Gastrocnemius medialis (tissue), 4 donors: Measurements from ENCODE around the gene CYP2D6.

Source experiments
- CTCF ChIP-seq, 5 experiments: fragments of 450-650 bp in 3 of 5; fragments of 200-600 bp in 2 of 5; sonication (generic) in 2 of 5; IDR thresholded peaks in 4 of 5; conservative IDR thresholded peaks in 1 of 5; 1 replicate in 4 of 5; 2 replicates in 1 of 5; pipeline ENCODE4 v1.5.1; 2016 to 2019; ENCODE audit warnings: antibody characterized with exemption in 5 of 5, mild to moderate bottlenecking in 3 of 5, moderate library complexity in 3 of 5
- POLR2A ChIP-seq, 2 donors: fragments of 450-650 bp; IDR thresholded peaks; one replicate each; pipeline ENCODE4 v1.6.1; 2017; ENCODE audit warnings: antibody characterized with exemption in 2 of 2, mild to moderate bottlenecking in 2 of 2, moderate library complexity in 2 of 2

- TF ChIP-seq POLR2A (IDR thresholded peaks at IDR 0.05) (no peak), CTCF (IDR thresholded peaks at IDR 0.05 in 4 of 5, conservative IDR thresholded peaks at IDR 0.05 in 1 of 5) (no peak)
These were observed 32.3 kb upstream of the CYP2D6 start for GRCh38 chr22:42162728-42163489.
